ENCODE measurements around the gene PPP1R13L.

DNA sequence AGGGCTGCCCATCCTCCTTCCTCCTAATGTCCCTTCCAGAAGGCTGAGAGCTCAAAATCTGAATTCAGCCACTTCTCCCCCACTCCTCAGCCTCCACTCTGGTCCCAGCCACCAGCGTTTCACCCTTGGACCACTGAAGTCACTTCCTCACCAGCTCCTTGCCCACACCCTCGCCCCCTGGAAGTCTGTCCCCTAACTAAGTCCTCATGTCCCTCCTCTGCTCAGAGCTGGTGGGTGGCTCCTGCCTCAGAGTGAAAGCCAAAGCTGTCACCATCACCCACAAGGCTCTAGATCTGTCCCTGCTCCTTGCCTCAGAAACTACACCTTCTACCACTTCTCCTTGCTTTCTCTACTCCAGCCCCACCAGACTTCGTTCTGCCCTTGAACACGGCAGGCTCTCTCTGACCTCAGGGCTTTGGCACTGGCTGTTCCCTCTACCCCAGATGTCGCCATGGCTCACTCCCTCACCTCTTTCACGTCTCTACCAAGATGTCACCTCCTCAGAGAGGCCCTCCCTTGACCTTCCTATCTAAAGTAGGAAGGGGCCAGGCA, 17.2 kb upstream of the PPP1R13L start:
- TF ChIP-seq, protein P1, sequence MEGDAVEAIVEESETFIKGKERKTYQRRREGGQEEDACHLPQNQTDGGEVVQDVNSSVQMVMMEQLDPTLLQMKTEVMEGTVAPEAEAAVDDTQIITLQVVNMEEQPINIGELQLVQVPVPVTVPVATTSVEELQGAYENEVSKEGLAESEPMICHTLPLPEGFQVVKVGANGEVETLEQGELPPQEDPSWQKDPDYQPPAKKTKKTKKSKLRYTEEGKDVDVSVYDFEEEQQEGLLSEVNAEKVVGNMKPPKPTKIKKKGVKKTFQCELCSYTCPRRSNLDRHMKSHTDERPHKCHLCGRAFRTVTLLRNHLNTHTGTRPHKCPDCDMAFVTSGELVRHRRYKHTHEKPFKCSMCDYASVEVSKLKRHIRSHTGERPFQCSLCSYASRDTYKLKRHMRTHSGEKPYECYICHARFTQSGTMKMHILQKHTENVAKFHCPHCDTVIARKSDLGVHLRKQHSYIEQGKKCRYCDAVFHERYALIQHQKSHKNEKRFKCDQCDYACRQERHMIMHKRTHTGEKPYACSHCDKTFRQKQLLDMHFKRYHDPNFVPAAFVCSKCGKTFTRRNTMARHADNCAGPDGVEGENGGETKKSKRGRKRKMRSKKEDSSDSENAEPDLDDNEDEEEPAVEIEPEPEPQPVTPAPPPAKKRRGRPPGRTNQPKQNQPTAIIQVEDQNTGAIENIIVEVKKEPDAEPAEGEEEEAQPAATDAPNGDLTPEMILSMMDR (IDR thresholded peaks at IDR 0.05; ENCODE audit: insufficient read depth, low read depth, low read length), result no peak
- TF ChIP-seq EZH2 (IDR thresholded peaks at IDR 0.05; ENCODE audit: insufficient read depth, low read length), result no peak

All from astrocyte (in vitro differentiated cells and primary cell).